H1 (cell line): Measurements from ENCODE around the gene OR6K6. TPM values are rescaled to one million over a fixed set of nuclear protein-coding genes. Genes with fewer than 3 reads are reported as not detected.

Experiments
- CTCF ChIA-PET: fragments of 300-600 bp; sonication (Branson Sonifier 250); formaldehyde crosslinking; loops from one replicate; lab custom pipeline; 2021; ENCODE audit not compliant: partially characterized antibody; lab: Charles Lee
- POLR2A ChIA-PET: fragments of 300-600 bp; sonication (Branson Sonifier 250); formaldehyde crosslinking; loops from one replicate; lab custom pipeline; 2021; ENCODE audit warnings: inconsistent platforms; ENCODE audit not compliant: partially characterized antibody; lab: Charles Lee
- DNase-seq, 2 experiments: peaks; one replicate each; pipeline versions ENCODE4 v3.0.0 to v3.0.0-alpha.2; 2010 to 2022; ENCODE audit warnings: low spot score in 2 of 2, low read depth in 1 of 2, mixed read lengths in 1 of 2
- FAIRE-seq: peaks from 2 replicates; lab custom pipeline; 2011; peaks lifted over from hg19 to GRCh38; lab: Jason Lieb, UNC
- H2AFZ ChIP-seq: 2 replicates; pipeline ENCODE4 v1.8.1; 2012; ENCODE audit warnings: low read length, inconsistent platforms
- H2AK5ac ChIP-seq: 2 replicates; pipeline ENCODE4 v1.6.1; 2013; ENCODE audit warnings: low read depth, low read length
- H2BK120ac ChIP-seq: replicated peaks from 2 replicates; pipeline ENCODE3; 2013; ENCODE audit warnings: low read depth, low read length, inconsistent platforms
- H2BK12ac ChIP-seq: 2 replicates; pipeline ENCODE4 v1.6.1; 2013; ENCODE audit warnings: low read depth, low read length
- H2BK15ac ChIP-seq: 2 replicates; pipeline ENCODE4 v1.6.1; 2013; ENCODE audit warnings: low read length
- H2BK20ac ChIP-seq: 2 replicates; pipeline ENCODE4 v1.6.1; 2013; ENCODE audit warnings: low read length
- H2BK5ac ChIP-seq: 2 replicates; pipeline ENCODE4 v1.6.1; 2013; ENCODE audit warnings: low read depth, low read length
- H3K14ac ChIP-seq: 2 replicates; pipeline ENCODE4 v1.6.1; 2013; ENCODE audit warnings: inconsistent platforms; ENCODE audit not compliant: insufficient read length
- H3K18ac ChIP-seq: 2 replicates; pipeline ENCODE4 v1.6.1; 2013; ENCODE audit warnings: low read length; ENCODE audit errors: extremely low read depth
- H3K23ac ChIP-seq: 2 replicates; pipeline ENCODE4 v1.6.1; 2013; ENCODE audit warnings: inconsistent platforms; ENCODE audit not compliant: insufficient read length
- H3K23me2 ChIP-seq: 2 replicates; pipeline ENCODE4 v1.6.1; 2013; ENCODE audit warnings: low read depth, low read length
- H3K27ac ChIP-seq: 2 replicates; pipeline ENCODE4 v1.6.1; 2011; ENCODE audit warnings: low read depth, low read length, inconsistent platforms
- H3K27me3 ChIP-seq, 4 experiments: replicated peaks in 1 of 4; 1 replicate in 1 of 4; 2 replicates in 3 of 4; pipeline versions ENCODE4 v1.6.1 to v1.8.1; 2011 to 2013; ENCODE audit warnings: low read length in 3 of 4, mild to moderate bottlenecking in 3 of 4, inconsistent platforms in 2 of 4, mixed read lengths in 2 of 4, moderate library complexity in 1 of 4; ENCODE audit not compliant: control insufficient read depth in 3 of 4, insufficient read depth in 3 of 4; ENCODE audit errors: extremely low read depth in 1 of 4
- H3K36me3 ChIP-seq, 4 experiments: 2 replicates each; pipeline versions ENCODE4 v1.6.1 to v1.8.1; 2011 to 2013; ENCODE audit warnings: mild to moderate bottlenecking in 4 of 4, low read length in 3 of 4, moderate library complexity in 2 of 4, control low read depth in 1 of 4, inconsistent platforms in 1 of 4; ENCODE audit not compliant: insufficient read depth in 4 of 4, control insufficient read depth in 2 of 4
- H3K4ac ChIP-seq: replicated peaks from 2 replicates; pipeline ENCODE3; 2013; ENCODE audit warnings: low read length, low read depth, mixed read lengths, inconsistent platforms; ENCODE audit not compliant: insufficient read length
- H3K4me1 ChIP-seq, 4 experiments: replicated peaks in 1 of 4; 1 replicate in 1 of 4; 2 replicates in 3 of 4; pipeline versions ENCODE4 v1.6.1 to v1.8.1; 2011 to 2013; ENCODE audit warnings: low read length in 3 of 4, inconsistent platforms in 2 of 4, mixed read lengths in 1 of 4; ENCODE audit not compliant: insufficient read depth in 4 of 4, control insufficient read depth in 3 of 4
- H3K4me2 ChIP-seq, 2 experiments: 2 replicates each; pipeline versions ENCODE4 v1.6.1 to v1.8.1; 2011 to 2013; ENCODE audit warnings: low read depth in 2 of 2, low read length in 2 of 2, control low read depth in 1 of 2, inconsistent platforms in 1 of 2, mild to moderate bottlenecking in 1 of 2; ENCODE audit not compliant: insufficient read depth in 1 of 2
- H3K4me3 ChIP-seq, 4 experiments: fragments of 200-600, 300-600 bp in 1 of 4; sonication (generic), shearing (Covaris generic), sonication (Bioruptor Twin) in 1 of 4; 2 replicates each; pipeline versions ENCODE4 v1.5.1 to v1.8.1; 2011 to 2016; ENCODE audit warnings: low read length in 4 of 4, low read depth in 3 of 4, control low read depth in 2 of 4, inconsistent platforms in 2 of 4, mild to moderate bottlenecking in 2 of 4, mixed read lengths in 1 of 4, moderate library complexity in 1 of 4; ENCODE audit not compliant: insufficient read depth in 2 of 4; ENCODE audit errors: extremely low read depth in 1 of 4
- H3K56ac ChIP-seq: replicated peaks from 2 replicates; pipeline ENCODE3; 2013; ENCODE audit warnings: low read depth, mild to moderate bottlenecking, mixed read lengths, low read length, inconsistent platforms; ENCODE audit not compliant: insufficient read length
- H3K79me1 ChIP-seq: 2 replicates; pipeline ENCODE4 v1.6.1; 2013; ENCODE audit warnings: low read depth, low read length, control low read depth
- H3K79me2 ChIP-seq, 2 experiments: 2 replicates each; pipeline versions ENCODE4 v1.6.1 to v1.8.1; 2012 to 2013; ENCODE audit warnings: low read length in 2 of 2, mild to moderate bottlenecking in 2 of 2, inconsistent platforms in 1 of 2; ENCODE audit not compliant: insufficient read depth in 2 of 2, control insufficient read depth in 1 of 2
- H3K9ac ChIP-seq, 4 experiments: replicated peaks in 1 of 4; 1 replicate in 1 of 4; 2 replicates in 3 of 4; pipeline versions ENCODE4 v1.6.1 to v1.8.1; 2011 to 2013; ENCODE audit warnings: low read depth in 3 of 4, low read length in 3 of 4, control low read depth in 2 of 4, mild to moderate bottlenecking in 2 of 4, moderate library complexity in 2 of 4, inconsistent platforms in 1 of 4; ENCODE audit errors: extremely low read depth in 1 of 4
- H3K9me3 ChIP-seq, 2 experiments: 2 replicates each; pipeline versions ENCODE4 v1.6.1 to v1.8.1; 2012 to 2013; ENCODE audit warnings: mild to moderate bottlenecking in 2 of 2, moderate library complexity in 2 of 2, control low read depth in 1 of 2, inconsistent platforms in 1 of 2, low read depth in 1 of 2, low read length in 1 of 2, mixed read lengths in 1 of 2; ENCODE audit not compliant: insufficient read depth in 2 of 2
- H4K20me1 ChIP-seq, 2 experiments: replicated peaks in 1 of 2; 2 replicates each; pipeline versions ENCODE3 to v1.8.1; 2011 to 2013; ENCODE audit warnings: inconsistent platforms in 2 of 2, low read length in 2 of 2, mild to moderate bottlenecking in 1 of 2; ENCODE audit not compliant: insufficient read depth in 2 of 2, control insufficient read depth in 1 of 2
- H4K5ac ChIP-seq: 2 replicates; pipeline ENCODE4 v1.6.1; 2013; ENCODE audit warnings: low read length, low read depth, mixed read lengths, inconsistent platforms; ENCODE audit not compliant: insufficient read length
- H4K8ac ChIP-seq: 2 replicates; pipeline ENCODE4 v1.8.0; 2013; ENCODE audit warnings: mild to moderate bottlenecking, moderate library complexity, low read length, inconsistent platforms; ENCODE audit not compliant: insufficient read depth; ENCODE audit errors: extremely low read depth
- H4K91ac ChIP-seq: replicated peaks from 2 replicates; pipeline ENCODE3; 2013; ENCODE audit warnings: low read length, mixed read lengths, inconsistent platforms; ENCODE audit not compliant: insufficient read length
- ASH2L ChIP-seq: fragments of 200-600, 300-600 bp; sonication (generic); IDR thresholded peaks from one replicate; pipeline ENCODE4 v1.7.1; 2017; ENCODE audit warnings: low read length
- BRCA1 ChIP-seq: IDR thresholded peaks from 2 replicates; pipeline ENCODE4 v1.6.1; 2012; ENCODE audit warnings: low read depth, low read length, improper control_type of control experiment
- NANOG ChIP-seq: IDR thresholded peaks from 2 replicates; pipeline ENCODE4 v1.6.1; 2011; ENCODE audit warnings: low read length, low read depth, mild to moderate bottlenecking, inconsistent platforms; ENCODE audit not compliant: insufficient read depth, poor library complexity, severe bottlenecking
- TEAD4 ChIP-seq: IDR thresholded peaks from 2 replicates; pipeline ENCODE4 v1.6.1; 2012; ENCODE audit warnings: low read depth, low read length, inconsistent platforms, mixed read lengths
- WGBS, 2 experiments: shearing (Covaris generic) in 1 of 2; methylation state at CpG; one replicate each; pipeline versions ENCODE4 v1.1.6 to v1.1.7; 2013 to 2015; ENCODE audit warnings: low lambda C conversion rate in 2 of 2, mixed read lengths in 2 of 2, inconsistent platforms in 1 of 2, low coverage in 1 of 2, missing lambda C conversion rate in 1 of 2; ENCODE audit not compliant: insufficient replicate concordance in 2 of 2, insufficient coverage in 1 of 2, insufficient read length in 1 of 2; ENCODE audit errors: extremely low coverage in 1 of 2, missing lambda C conversion rate in 1 of 2; 5-methylcytosine and 5-hydroxymethylcytosine counted together
- polyA plus RNA-seq, 7 experiments: library from polyadenylated mRNA; depleted of rRNA in 3 of 7; stranded (reverse) in 5 of 7; unstranded in 2 of 7; fragments of >200 nt in 5 of 7; fragments of 200-250 nt in 2 of 7; gene quantifications; 1 replicate in 5 of 7; 2 replicates in 1 of 7; 4 replicates in 1 of 7; pipeline versions ENCODE4 v1.2.1 to v1.2.3, GENCODE V29; 2011 to 2013; ENCODE audit warnings: missing spikeins in 2 of 7, mixed read lengths in 2 of 7
- total RNA-seq: library from RNA; stranded (reverse); fragmentation: NEBNext Ultra II Directional; extraction: Animal tissue kit (Norgen Biotek cat#: 25700); gene quantifications from 2 replicates; pipeline ENCODE4 v1.2.1, GENCODE V29; 2021

Gene OR6K6
- total and polyA plus RNA-seq, 2 of the 8 experiments (the other 6 are each of a cell fraction or from before 2014, with no cell fraction given), result not detected

- H3K23me2 ChIP-seq, result no peaks in the 10 kb centered on the region
- H3K4me3 ChIP-seq, result no peak overlapping the region
Measured at GRCh38 chr1:158752155-158752712, 2.3 kb upstream of the OR6K6 start.

More at GRCh38 chr1:158752155-158752712, 2.3 kb upstream of the OR6K6 start:
- Histone ChIP-seq H2BK5ac (no peak overlapping the region), H3K4ac (no peak overlapping the region), H3K56ac (no peak overlapping the region), H2AFZ (0 out of 2 replicates have a peak overlapping the region, but pooled peaks have one; percentile 22), H3K36me3 (no peaks in the 10 kb centered on the region), H3K4me1 (no peaks in the 10 kb centered on the region), H2BK12ac (no peak overlapping the region), H3K18ac (no peak overlapping the region), H3K9ac (no peak overlapping the region), H3K23ac (no peak overlapping the region), H3K27me3 (no peaks in the 10 kb centered on the region), H3K27ac (no peak overlapping the region), H2BK15ac (no peak overlapping the region), H3K79me1 (no peaks in the 10 kb centered on the region), H4K91ac (no peak overlapping the region), H3K4me2 (no peak overlapping the region), H4K8ac (no peak overlapping the region), H3K9me3 (no peaks in the 10 kb centered on the region), H2AK5ac (no peak overlapping the region), H3K14ac (no peak overlapping the region), H4K5ac (no peak overlapping the region), H3K79me2 (no peaks in the 10 kb centered on the region), H2BK120ac (no peak overlapping the region), H4K20me1 (no peaks in the 10 kb centered on the region), H2BK20ac (no peak overlapping the region)
- FAIRE-seq, result no peak
- no peak for DNase-seq
- POLR2A ChIA-PET, result no interaction called here
- CTCF ChIA-PET, result no interaction called here
- 87% methylated on average over 9 of the region's 9 CpGs; no CpG with 5 or more reads in 1 of the 2 experiments for WGBS, 2 experiments
- TF ChIP-seq NANOG, result no peak
- TF ChIP-seq TEAD4, result no peak
- TF ChIP-seq ASH2L, result no peak
- TF ChIP-seq BRCA1, result no peak
